Measurements from ENCODE around the gene ITGA2. TPM values are rescaled to one million over a fixed set of nuclear protein-coding genes. Genes with fewer than 3 reads are reported as not detected.

ITGA2 gene
- total RNA-seq, 1 experiment from 2014 or later = 1.5 TPM

DNA sequence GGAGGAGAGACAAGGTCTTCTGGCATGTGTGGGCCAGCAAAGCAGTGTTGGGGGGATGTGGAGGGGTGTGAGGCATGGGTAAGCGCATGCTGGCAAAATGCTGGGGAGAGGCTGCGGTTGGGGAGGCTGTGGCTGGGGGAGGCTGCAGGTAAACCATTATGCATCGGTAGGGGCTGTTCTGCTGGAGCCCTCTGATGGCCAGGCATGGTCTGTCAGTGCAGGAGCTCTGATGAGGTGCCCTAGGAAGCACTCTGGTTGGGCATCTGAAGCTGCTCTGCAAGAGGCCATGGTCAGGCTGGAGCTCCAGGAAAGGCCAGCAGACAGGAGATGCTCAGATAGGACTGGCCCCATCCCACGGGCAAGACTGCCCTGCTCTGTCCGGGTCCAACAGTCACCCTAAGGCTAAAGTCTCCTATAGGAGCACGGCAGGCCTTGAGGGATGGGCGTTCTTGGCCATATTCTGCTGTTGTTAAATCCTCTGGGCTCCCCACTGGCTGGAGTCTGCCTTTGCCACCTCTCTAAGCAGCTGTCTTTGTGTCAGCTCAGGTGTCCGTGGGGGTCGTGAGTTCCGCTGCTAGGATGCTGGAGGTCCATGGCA is 28.7 kb downstream of the ITGA2 start:
- no peak for DNase-seq (ENCODE audit: low read depth)

GRCh38 chr5:53019320-53019719 is 30.2 kb downstream of the ITGA2 start:
- DNase-seq (ENCODE audit: low read depth) = peak; percentile 76

DNA sequence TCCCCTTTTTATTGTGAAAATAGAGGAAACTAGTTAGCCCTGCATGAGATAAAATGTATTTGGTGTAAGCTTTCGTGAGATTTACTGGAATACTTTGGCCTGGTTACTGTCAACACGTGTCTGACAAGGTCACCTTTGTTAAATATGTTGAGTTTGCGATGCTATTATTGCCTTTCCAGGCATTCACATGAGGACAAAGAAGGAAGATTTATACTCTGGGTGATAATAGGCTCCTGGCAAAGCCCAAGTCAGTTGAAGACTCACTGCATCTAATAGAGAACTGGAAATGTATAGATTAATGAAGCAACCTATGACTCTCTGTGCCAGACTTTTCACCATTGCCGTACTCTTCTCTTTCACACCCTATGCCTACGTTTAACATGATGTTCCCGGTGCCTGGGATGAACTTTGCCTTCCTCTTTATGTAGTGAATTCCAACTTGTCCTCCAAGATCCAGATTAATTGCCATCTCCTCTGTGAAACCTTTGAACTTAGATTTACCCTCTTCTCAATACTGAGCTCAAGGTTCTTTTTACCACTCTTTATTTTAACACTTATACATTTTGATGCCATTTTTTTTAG is 33.9 kb downstream of the ITGA2 start:
- DNase-seq (ENCODE audit: low read depth) = no peak

DNA sequence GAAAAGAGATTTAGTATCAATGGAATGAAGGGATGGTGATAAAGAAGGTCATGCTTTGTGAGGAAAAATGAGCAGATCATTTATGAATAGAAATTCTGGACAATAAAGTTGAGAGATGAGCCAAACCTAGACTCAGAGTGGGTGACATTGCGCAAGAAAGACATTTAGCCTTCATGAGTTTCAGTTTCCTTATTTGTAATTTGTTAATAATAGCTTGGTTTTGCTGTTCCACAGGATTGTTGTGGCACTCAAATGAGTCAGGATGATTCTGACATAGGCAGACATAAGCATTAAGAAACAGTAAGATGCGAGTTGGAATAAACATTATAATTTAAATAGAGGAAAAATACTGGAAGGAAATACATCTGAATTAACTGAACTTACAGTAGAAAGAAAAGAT is 34.8 kb downstream of the ITGA2 start:
- DNase-seq (ENCODE audit: low read depth) = peak; percentile 75

GRCh38 chr5:53024535-53024934 is 35.4 kb downstream of the ITGA2 start:
- DNase-seq (ENCODE audit: low read depth) = no peak

GRCh38 chr5:53025487-53025886 is 36.3 kb downstream of the ITGA2 start:
- DNase-seq (ENCODE audit: low read depth) = no peak

GRCh38 chr5:53027913-53028312 is 38.8 kb downstream of the ITGA2 start:
- peak; percentile 70 for DNase-seq (ENCODE audit: low read depth)

DNA sequence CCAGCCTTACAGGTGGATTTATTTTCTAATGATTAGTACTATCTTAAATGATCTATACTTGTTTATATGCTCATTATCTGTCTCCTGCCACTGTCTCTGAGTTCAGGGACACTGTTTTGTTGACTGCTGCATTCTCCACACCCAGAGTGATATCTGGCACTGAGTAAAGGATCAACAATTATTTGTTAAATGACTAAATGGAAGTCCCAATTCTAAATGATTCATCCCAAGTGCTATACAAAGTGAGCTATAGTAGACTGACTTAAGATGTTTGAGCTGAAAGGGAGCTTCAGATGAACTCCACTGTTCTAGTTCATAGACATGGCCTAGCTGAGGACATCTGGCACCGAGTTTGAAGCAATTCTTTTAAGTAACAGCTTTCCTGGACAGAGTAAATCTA is 40.5 kb downstream of the ITGA2 start:
- no peak for DNase-seq (ENCODE audit: low read depth)

GRCh38 chr5:53030893-53031292 is 41.7 kb downstream of the ITGA2 start:
- DNase-seq (ENCODE audit: low read depth) = no peak

DNA sequence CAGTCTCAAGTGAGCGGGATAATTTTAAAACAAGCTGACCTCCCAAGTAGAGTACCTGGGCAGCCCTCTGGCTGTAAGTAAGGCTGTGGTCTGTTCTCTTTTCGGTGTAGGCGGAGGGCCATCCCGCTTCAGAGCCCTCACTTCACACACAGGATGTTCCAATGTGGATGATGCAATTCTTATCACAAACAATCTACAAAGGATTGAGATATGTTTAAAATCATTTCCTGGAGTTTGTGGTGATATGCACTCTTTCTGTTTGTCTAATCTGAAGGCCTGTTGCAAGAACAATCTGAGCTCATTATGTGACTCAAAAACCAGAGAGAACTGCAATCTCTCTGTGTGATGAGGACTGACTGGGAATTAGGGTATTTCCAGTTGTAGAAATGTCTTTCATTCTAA is 42.5 kb downstream of the ITGA2 start:
- DNase-seq (ENCODE audit: low read depth) = peak; percentile 57

DNA sequence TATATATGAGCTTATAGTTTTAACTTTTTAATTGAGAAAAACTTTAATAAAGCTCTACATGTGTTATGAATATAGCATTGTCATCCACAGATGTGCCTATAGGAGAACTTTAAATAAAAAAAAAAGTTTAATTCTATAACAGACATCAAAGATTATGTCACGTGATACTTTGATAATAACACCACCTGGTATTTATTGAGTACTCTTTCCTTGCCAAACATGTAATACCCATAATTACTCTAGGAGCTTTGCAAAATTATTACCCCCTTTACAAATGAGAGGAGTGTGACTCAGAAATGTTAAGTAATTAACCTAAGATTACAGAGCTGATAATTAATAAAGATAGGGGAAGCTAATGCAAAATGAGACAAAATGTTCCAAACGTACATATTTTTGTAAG is 43.0 kb downstream of the ITGA2 start:
- no peak for DNase-seq (ENCODE audit: low read depth)

- DNase-seq (ENCODE audit: low read depth) = no peak
Measured at GRCh38 chr5:53034832-53035231, 45.7 kb downstream of the ITGA2 start.

DNA sequence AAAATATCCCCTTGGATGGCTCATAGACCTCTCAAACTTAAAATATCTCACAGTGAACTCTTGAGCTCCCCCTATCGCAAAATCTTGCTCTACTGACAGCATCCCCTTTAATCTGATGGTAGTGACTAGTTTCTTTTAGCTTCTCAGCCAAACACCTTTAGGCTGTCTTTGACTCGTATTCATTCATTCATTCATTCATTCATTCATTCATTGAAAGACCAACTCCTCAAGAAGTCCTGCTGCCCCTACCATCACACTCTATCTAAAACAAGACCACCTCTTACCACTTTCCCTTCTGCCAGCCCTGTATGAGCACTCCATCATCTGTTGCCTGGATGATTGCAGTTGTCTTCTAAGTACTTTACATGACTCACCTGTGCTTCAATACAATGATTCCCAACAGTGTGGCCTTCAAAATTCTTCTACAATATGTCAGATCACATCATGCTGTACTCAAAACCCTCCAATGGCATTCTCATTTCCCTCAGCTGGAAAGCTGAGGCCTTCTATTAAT is 46.8 kb downstream of the ITGA2 start:
- DNase-seq (ENCODE audit: low read depth) = peak; percentile 32

- DNase-seq (ENCODE audit: low read depth) = peak; percentile 67
Measured at GRCh38 chr5:53037141-53037859, 48.1 kb downstream of the ITGA2 start.

DNA sequence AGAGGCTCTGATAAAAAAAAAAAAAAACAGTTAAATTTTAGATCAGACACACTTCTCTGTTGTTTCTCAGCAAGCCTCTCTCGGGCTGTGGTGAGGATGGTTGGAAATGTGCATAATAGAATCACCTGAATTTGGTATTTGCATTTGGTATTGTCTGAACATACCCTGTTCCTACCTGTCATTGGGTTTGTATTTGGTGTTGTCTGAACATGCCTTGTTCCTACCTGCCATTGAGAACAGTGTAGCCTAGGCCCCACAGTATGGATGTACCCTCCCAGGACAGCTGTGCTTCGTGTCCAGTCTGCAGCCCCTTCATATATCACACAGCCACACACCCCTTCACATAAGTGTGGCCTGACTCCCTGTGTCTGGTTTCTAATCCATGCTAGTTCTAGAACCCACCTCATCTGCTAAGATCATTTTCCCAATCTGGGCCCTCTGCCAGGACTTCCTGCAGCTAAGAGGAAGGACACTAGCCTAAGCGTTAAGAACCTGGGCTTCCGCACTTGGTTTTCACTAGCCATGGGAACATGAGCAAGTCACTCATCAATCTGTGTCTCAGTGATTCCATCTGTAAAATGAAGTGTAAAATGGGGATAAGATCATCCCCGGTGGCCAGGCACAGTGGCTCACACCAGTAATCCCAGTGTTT is 49.2 kb downstream of the ITGA2 start:
- DNase-seq (ENCODE audit: low read depth) = no peak

DNA sequence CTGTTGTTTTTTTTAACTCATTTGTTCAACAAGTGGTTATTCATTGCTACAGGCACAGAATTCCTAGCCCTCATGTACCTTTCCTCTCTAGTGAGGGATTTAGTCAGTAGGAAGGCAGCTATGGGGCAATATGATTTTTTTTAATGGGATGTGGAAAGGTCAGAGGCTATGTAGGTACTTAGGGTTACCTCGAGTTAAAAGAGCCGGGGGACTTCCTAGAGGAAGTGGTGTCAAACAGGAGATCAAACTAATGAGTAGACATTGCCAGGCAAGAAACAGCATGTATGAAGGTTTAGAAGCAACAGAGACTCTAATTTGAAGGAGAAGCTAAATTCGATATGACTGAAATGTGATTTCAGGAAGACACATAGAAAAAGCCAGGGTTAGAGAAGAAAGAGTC is 50.7 kb downstream of the ITGA2 start:
- no peak for DNase-seq (ENCODE audit: low read depth)

DNA sequence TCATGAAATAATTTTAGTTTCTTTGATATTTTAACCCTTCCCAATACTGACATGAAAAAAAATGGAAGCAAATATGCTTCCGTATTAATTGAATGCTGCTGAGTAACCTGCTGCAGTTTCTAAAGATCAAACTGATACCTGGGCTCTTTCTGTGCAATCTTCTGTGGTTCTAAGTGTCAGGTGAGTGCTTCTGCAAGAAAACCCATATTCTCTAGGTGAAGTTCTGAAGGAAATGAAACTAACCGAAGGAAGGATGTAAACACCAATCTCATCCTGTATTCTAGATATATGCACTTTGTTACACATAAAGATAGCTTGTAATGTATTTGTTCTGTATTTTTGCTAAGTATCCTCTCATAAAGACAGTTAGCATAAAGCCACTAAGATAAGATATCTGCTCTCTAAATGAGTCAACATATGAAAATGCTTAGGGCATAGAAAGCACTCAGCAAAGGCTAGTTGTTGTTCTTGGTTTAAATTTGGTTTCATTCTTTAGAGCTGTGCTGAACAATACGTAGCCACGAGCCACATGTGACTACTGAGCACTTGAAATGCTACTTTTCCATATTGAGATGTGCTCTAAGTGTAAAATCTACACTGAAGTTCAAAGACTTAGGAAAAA is 52.0 kb downstream of the ITGA2 start:
- no peak for DNase-seq (ENCODE audit: low read depth)

DNA sequence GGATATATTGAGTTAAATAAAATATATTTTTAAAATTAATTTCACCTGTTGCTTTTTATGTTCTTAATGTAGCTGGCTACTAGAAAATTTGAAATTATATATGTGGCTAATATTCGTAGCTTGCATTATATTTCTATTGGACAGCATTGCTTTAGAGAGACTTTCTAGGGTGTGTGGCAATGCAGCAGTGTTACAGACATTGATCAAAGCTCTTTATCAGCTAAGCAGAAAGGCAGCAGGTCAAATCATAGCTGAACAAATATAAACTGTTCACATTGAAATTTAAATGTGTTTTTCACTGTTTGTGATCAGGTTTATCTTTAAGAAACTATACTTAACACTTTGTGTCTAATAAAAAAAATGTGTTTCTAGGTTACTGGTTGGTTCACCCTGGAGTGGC is 52.6 kb downstream of the ITGA2 start:
- no peak for DNase-seq (ENCODE audit: low read depth)

DNA sequence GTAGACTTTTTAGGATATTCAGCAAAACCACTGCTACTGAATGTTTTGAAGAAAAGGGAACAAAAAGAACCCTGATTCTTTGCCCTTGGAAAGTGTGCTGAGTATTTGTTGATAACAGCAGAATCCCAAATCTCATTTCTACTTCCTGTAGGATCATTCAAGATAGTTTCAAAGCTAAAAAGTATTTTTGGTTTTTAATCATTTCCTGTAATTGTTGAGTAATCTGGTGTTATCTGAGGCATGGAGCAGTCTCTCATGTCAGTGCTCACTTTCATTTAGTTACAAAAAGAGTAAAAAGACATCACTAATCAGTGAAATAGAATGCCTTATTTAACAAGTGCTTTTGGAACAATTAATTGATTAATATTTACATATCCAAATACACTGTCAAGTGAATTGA is 56.1 kb downstream of the ITGA2 start:
- DNase-seq (ENCODE audit: low read depth) = no peak

DNA sequence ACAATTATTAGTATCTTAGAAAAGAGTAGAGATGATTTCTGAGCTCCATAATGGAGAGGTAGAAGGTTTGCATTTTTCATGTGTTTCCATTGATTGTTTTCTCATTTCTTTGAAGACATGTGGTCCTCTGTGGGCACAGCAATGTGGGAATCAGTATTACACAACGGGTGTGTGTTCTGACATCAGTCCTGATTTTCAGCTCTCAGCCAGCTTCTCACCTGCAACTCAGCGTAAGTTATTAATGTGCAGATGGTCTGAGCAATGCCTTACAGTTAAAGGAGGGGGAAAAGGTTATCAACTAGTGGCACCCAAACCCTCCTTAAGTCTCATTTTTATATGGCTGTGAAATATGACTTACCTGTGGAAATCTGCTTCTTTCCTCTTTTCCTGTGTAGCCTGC is 59.1 kb downstream of the ITGA2 start:
- DNase-seq (ENCODE audit: low read depth) = no peak

DNA sequence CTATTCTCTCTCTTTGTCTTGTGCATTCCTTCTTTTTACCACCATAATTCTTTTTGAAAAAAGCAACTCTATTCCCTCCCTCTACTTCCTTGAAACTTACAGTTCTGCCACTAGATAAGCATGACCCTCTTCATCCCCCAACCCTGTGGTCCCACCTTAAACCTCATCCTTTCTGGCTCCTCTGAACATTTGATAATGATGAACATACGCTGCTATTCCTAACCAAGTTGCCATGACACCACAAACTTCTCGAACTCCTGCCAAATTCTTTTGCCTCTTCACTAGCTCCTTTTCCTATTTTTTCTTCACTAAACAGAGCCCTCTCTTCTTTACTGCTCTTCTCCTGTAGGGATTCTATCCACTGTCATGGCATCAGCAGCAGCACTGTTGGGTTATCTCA is 63.3 kb downstream of the ITGA2 start:
- DNase-seq (ENCODE audit: low read depth) = no peak

- no peak for DNase-seq (ENCODE audit: low read depth)
Measured at GRCh38 chr5:53053364-53053763, 64.2 kb downstream of the ITGA2 start.

Measured in LHCN-M2 (cell line).